ENCODE results near the gene PSMA1.
A peak's percentile ranks its signal among the peaks of the same experiment; 100 is the strongest.

Gene PSMA1

GRCh38 chr11:14529951-14530350, 9.8 kb upstream of the PSMA1 start:
- no peak overlapping the region for H3K4me3 ChIP-seq (ENCODE audit: control insufficient read depth, low read depth, low read length)
- no peak for TF ChIP-seq CTCF (conservative IDR thresholded peaks at IDR 0.05; ENCODE audit: control insufficient read depth, insufficient read depth, low read depth, low read length)
- DNase-seq (ENCODE audit: low read depth) = no peak

- no peak for DNase-seq (ENCODE audit: low read depth)
- TF ChIP-seq CTCF (conservative IDR thresholded peaks at IDR 0.05; ENCODE audit: control insufficient read depth, insufficient read depth, low read depth, low read length) = no peak
- no peak overlapping the region for H3K4me3 ChIP-seq (ENCODE audit: control insufficient read depth, low read depth, low read length)
These were observed 9.1 kb upstream of the PSMA1 start for GRCh38 chr11:14529321-14529720.

GRCh38 chr11:14522801-14523200, 2.6 kb upstream of the PSMA1 start:
- no peak overlapping the region for H3K4me3 ChIP-seq (ENCODE audit: control insufficient read depth, low read depth, low read length)
- TF ChIP-seq CTCF (conservative IDR thresholded peaks at IDR 0.05; ENCODE audit: control insufficient read depth, insufficient read depth, low read depth, low read length) = no peak
- no peak for DNase-seq (ENCODE audit: low read depth)

DNA sequence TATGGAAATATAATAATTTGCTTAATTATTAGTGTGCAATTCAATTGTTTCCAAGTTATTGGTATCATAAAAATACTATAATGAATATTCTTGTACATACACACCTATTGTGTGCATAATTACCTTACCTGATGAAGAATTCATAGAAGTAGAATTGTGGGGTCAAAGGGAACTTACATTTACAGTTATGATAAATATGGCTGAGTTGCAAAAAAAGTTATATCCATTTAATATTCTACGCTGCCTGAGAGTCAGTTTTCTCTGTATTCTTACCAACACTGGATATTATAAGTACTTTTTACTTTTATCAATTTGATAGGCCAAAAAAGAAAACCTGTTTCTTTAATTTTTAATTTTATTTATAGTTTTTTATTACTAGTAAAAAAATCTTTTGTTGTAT, 2.1 kb upstream of the PSMA1 start:
- no peak overlapping the region for H3K4me3 ChIP-seq (ENCODE audit: control insufficient read depth, low read depth, low read length)
- no peak for DNase-seq (ENCODE audit: low read depth)
- TF ChIP-seq CTCF (conservative IDR thresholded peaks at IDR 0.05; ENCODE audit: control insufficient read depth, insufficient read depth, low read depth, low read length) = no peak

GRCh38 chr11:14520747-14521151, 563 bp upstream of the PSMA1 start:
- no peak for DNase-seq (ENCODE audit: low read depth)
- no peak for TF ChIP-seq CTCF (conservative IDR thresholded peaks at IDR 0.05; ENCODE audit: control insufficient read depth, insufficient read depth, low read depth, low read length)
- H3K4me3 ChIP-seq (ENCODE audit: control insufficient read depth, low read depth, low read length) = peak overlapping the region; percentile 99

- no peak for TF ChIP-seq CTCF (conservative IDR thresholded peaks at IDR 0.05; ENCODE audit: control insufficient read depth, insufficient read depth, low read depth, low read length)
These were observed 629 bp downstream of the PSMA1 start for GRCh38 chr11:14519597-14519916.

GRCh38 chr11:14518820-14519219, 1.4 kb downstream of the PSMA1 start:
- H3K4me3 ChIP-seq (ENCODE audit: control insufficient read depth, low read depth, low read length) = peak overlapping the region; percentile 99
- no peak for DNase-seq (ENCODE audit: low read depth)
- TF ChIP-seq CTCF (conservative IDR thresholded peaks at IDR 0.05; ENCODE audit: control insufficient read depth, insufficient read depth, low read depth, low read length) = no peak

More at GRCh38 chr11:14519597-14519916, 629 bp downstream of the PSMA1 start:
- peak; percentile 52 for DNase-seq (ENCODE audit: low read depth)
- peak overlapping the region; percentile 99 for H3K4me3 ChIP-seq (ENCODE audit: control insufficient read depth, low read depth, low read length)
